RWPE2 (cell line): ENCODE data around the gene MS4A4E.
"Not testable (repeated sequence)": the region's sequence is repeated elsewhere in the genome, so short reads cannot be mapped to it uniquely, and the experiment has no call there.

Experiments used
- ATAC-seq: fragments of 200-7000 bp; cut with Tn5 transposase; 3 replicates; pipeline ENCODE4 v1.9.1; 2021; ENCODE audit warnings: low read depth
- DNase-seq: peaks from one replicate; pipeline ENCODE4 v3.0.0-alpha.2; 2020; ENCODE audit warnings: low spot score
- H3K27ac ChIP-seq: fragments of 450-650 bp; 2 replicates; pipeline ENCODE4 v1.5.1; 2017; ENCODE audit warnings: mild to moderate bottlenecking; ENCODE audit not compliant: poor library complexity, severe bottlenecking
- H3K27me3 ChIP-seq: fragments of 250-450 bp; sonication (Bioruptor Pico); 2 replicates; pipeline ENCODE4 v1.5.1; 2021; ENCODE audit warnings: mild to moderate bottlenecking, moderate library complexity; ENCODE audit not compliant: insufficient read depth, poor library complexity, severe bottlenecking
- H3K36me3 ChIP-seq: fragments of 250-450 bp; sonication (Bioruptor Pico); 2 replicates; pipeline ENCODE4 v1.5.1; 2020; ENCODE audit warnings: low read depth, mild to moderate bottlenecking, moderate library complexity
- H3K4me1 ChIP-seq: fragments of 250-450 bp; sonication (Bioruptor Pico); 2 replicates; pipeline ENCODE4 v1.5.1; 2021; ENCODE audit warnings: mild to moderate bottlenecking, moderate library complexity; ENCODE audit not compliant: insufficient read depth, poor library complexity, severe bottlenecking
- H3K4me3 ChIP-seq: fragments of 250-450 bp; sonication (Bioruptor Pico); 2 replicates; pipeline ENCODE4 v1.5.1; 2021; ENCODE audit warnings: mild to moderate bottlenecking, moderate library complexity; ENCODE audit not compliant: severe bottlenecking
- H3K9me3 ChIP-seq: fragments of 250-450 bp; sonication (Bioruptor Pico); 2 replicates; pipeline ENCODE4 v1.5.1; 2021; ENCODE audit warnings: mild to moderate bottlenecking, moderate library complexity; ENCODE audit not compliant: severe bottlenecking
- CTCF ChIP-seq: fragments of 450-650 bp; IDR thresholded peaks from one replicate; pipeline ENCODE4 v1.5.1; 2017; ENCODE audit warnings: mild to moderate bottlenecking, moderate library complexity; ENCODE audit not compliant: poor library complexity, severe bottlenecking

The MS4A4E gene

GRCh38 chr11:60242740-60243239 is at the start of gene MS4A4E:
TSS of gene MS4A4E (minus strand) at chr11:60243137. CDS start at chr11:60230055, 13,082 bp downstream.
- no peak for ATAC-seq
- Histone ChIP-seq H3K9me3 (no peaks in the 10 kb centered on the region), H3K27ac (no peak within 1 kb of the TSS), H3K4me3 (no peak within 1 kb of the TSS), H3K4me1 (no peaks in the 10 kb centered on the region), H3K27me3 (no peaks in the 10 kb centered on the region), H3K36me3 (no peaks in the 10 kb centered on the region)
- DNase-seq = no peak
- no peak for TF ChIP-seq CTCF

- Histone ChIP-seq H3K36me3 (no peaks in the 10 kb centered on the region), H3K9me3 (no peaks in the 10 kb centered on the region), H3K4me1 (no peaks in the 10 kb centered on the region), H3K27me3 (peaks cover 7% of the 10 kb centered on the region), H3K4me3 (no peak overlapping the region), H3K27ac (no peak overlapping the region)
- no peak for TF ChIP-seq CTCF
- ATAC-seq (no peak), DNase-seq (no peak)
Measured at GRCh38 chr11:60292145-60292544, 49.2 kb upstream of the MS4A4E start.

- Histone ChIP-seq H3K27ac (no peak overlapping the region), H3K4me1 (no peaks in the 10 kb centered on the region), H3K9me3 (no peaks in the 10 kb centered on the region), H3K36me3 (no peaks in the 10 kb centered on the region), H3K4me3 (no peak overlapping the region), H3K27me3 (no peaks in the 10 kb centered on the region)
- DNase-seq (no peak), ATAC-seq (no peak)
- no peak for TF ChIP-seq CTCF
Measured at GRCh38 chr11:60288531-60288930, 45.6 kb upstream of the MS4A4E start.

- H3K27ac ChIP-seq, H3K9me3 ChIP-seq, H3K4me1 ChIP-seq, H3K27me3 ChIP-seq, ATAC-seq, DNase-seq, H3K36me3 ChIP-seq, H3K4me3 ChIP-seq: not testable (repeated sequence)
Measured at GRCh38 chr11:60285411-60286126, 42.6 kb upstream of the MS4A4E start.

- no peak for TF ChIP-seq CTCF
- Histone ChIP-seq H3K4me3 (no peak overlapping the region), H3K4me1 (no peaks in the 10 kb centered on the region), H3K36me3 (no peaks in the 10 kb centered on the region), H3K27ac (no peak overlapping the region), H3K27me3 (no peaks in the 10 kb centered on the region), H3K9me3 (no peaks in the 10 kb centered on the region)
- DNase-seq = no peak
- no peak for ATAC-seq
Measured at GRCh38 chr11:60282286-60282685, 39.3 kb upstream of the MS4A4E start.
